ENCODE results near the gene SLC22A3.

Gene SLC22A3

DNA sequence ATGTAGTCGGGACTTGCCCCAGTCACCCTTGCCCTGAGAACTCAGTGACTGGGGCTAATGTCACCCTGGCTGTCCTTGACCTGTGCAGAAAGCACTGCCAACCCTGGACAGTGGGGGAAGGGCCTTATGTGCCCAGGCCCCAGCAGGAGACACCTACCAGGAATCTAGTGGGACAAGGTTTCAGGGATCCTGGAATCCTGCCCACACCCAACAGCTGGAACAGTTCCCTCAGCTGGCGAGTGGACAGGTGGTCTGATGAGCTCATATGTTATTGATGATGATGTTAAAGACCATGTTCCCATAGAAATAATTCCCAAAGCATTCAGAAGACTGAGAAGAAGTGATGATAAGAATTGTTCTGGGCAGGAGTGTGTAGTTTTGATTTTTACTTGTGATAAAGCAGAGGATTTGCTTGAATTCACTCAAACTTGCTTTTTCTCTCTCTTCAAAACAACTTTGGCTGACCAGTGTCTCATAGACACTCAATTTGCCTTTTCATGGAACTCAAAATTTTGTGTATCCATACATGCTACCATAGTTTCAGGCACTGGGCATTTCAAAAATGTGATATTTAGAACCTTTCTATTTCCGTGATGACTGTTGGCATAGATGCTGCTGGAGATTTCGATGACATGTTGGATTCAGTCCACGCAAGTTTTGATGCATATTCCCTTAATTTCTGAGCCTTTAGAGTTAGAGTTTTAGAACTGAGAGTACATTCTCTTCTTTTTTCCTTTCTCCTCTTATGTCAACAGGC, 79.3 kb downstream of the SLC22A3 start:
- Histone ChIP-seq H3K4me1 (ENCODE audit: control insufficient read depth, insufficient read depth, low read length) (peaks cover 8% of the 10 kb centered on the region), H3K9me3 (ENCODE audit: control insufficient read depth, low read length) (no peaks in the 10 kb centered on the region), H3K4me3 (ENCODE audit: low read length) (no peak overlapping the region), H3K36me3 (ENCODE audit: control insufficient read depth, insufficient read depth, low read length) (no peaks in the 10 kb centered on the region), H3K27me3 (ENCODE audit: control insufficient read depth, insufficient read depth, low read length) (no peaks in the 10 kb centered on the region), H3K9ac (ENCODE audit: low read length) (no peak overlapping the region)

DNA sequence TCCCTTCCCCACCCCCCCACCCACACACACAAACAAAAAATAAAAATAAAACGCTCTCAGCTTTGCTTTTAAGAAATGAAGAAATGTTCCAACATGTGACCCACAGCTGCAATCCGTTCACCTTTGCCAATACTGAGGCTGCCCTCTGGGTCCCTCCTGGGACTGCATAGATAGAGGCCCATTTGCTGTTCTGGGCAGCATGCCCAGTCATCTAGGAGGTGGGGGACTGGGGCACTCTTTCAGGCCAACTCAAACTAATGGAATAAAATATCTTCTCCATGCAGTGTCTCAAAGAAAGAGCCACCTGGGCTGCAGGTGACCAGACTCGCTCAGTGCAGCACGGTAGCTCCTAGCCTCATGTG, 79.9 kb downstream of the SLC22A3 start:
- Histone ChIP-seq H3K4me1 (ENCODE audit: control insufficient read depth, insufficient read depth, low read length) (peaks cover 8% of the 10 kb centered on the region), H3K9ac (ENCODE audit: low read length) (no peak overlapping the region)

DNA sequence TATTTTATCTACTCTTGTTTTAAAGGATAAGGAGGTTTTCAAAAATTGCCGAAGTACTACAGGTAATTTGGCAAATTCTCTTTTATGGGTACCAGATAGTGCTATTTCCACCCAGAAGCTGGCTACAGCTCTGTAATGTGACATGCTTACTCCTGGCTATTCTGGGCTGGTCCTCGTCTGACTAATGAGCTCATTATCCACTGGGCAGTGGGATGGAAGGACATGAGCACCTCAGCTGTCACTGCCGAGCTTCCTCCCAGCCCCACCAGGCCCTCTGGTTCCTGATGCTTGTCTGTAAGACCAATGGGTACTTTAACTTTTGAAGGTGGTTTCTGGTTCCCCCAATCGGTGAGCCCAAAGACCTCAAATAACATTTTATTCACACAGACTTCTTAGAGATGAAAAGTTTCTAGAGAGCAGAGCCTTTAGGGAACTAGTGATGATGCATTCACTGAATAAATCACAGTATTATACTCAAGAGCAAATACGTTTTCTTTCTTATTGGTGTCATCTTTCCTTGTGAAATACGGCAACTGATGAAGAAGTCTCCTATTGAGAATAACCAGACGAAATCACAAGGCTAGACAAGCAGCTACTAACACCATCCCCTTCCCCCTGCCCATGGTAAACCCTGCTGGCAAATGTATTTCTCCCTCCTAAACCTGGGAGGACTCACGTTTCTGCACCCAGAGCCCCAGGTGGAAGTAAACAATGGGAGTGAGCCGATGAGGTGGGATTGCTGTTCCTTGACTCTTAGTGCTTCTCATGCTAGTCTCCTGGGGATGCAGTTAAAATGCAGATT, 80.8 kb downstream of the SLC22A3 start:
- Histone ChIP-seq H3K9ac (ENCODE audit: low read length) (no peak overlapping the region), H3K4me3 (ENCODE audit: low read length) (no peak overlapping the region), H3K4me1 (ENCODE audit: control insufficient read depth, insufficient read depth, low read length) (peaks cover 8% of the 10 kb centered on the region), H3K36me3 (ENCODE audit: control insufficient read depth, insufficient read depth, low read length) (no peaks in the 10 kb centered on the region), H3K9me3 (ENCODE audit: control insufficient read depth, low read length) (no peaks in the 10 kb centered on the region), H3K27me3 (ENCODE audit: control insufficient read depth, insufficient read depth, low read length) (no peaks in the 10 kb centered on the region)

More for the DNA sequence above, 79.9 kb downstream of the SLC22A3 start:
- Histone ChIP-seq H3K4me3 (ENCODE audit: low read length) (no peak overlapping the region), H3K27me3 (ENCODE audit: control insufficient read depth, insufficient read depth, low read length) (no peaks in the 10 kb centered on the region), H3K9me3 (ENCODE audit: control insufficient read depth, low read length) (no peaks in the 10 kb centered on the region), H3K36me3 (ENCODE audit: control insufficient read depth, insufficient read depth, low read length) (no peaks in the 10 kb centered on the region)

DNA sequence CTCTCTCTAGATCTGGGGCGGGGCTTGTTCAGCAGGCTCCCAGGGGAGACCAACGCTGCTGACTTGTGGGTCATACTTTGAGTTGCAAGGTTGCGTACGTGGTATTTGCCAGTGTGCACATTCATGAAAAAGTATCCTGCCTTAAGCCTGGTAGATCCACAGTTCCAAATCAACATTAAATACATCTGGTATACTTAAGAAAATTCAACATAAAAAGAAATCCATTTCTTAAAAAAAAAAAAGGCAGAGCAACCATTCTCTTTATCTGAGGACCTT, 81.4 kb downstream of the SLC22A3 start:
- Histone ChIP-seq H3K9ac (ENCODE audit: low read length) (no peak overlapping the region), H3K4me3 (ENCODE audit: low read length) (no peak overlapping the region), H3K4me1 (ENCODE audit: control insufficient read depth, insufficient read depth, low read length) (peaks cover 8% of the 10 kb centered on the region), H3K27me3 (ENCODE audit: control insufficient read depth, insufficient read depth, low read length) (no peaks in the 10 kb centered on the region), H3K9me3 (ENCODE audit: control insufficient read depth, low read length) (no peaks in the 10 kb centered on the region), H3K36me3 (ENCODE audit: control insufficient read depth, insufficient read depth, low read length) (no peaks in the 10 kb centered on the region)

DNA sequence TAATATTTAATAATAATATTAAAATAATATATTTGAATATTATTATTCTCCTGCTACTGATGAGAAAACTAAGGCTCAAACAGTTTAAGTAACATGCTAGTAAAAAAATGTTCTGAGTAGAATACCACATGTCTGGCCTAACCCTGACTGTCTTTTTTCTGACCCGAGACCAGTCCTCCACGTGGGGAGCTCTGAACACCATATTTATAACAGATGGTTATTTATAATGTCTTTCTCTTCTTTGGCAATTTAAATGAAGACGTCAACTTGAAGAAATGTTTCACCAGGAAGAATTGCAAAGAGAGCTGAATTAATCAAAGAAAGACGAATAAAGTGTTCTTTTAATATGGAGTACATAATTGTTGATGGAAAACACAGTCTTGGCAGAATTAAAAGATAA, 82.0 kb downstream of the SLC22A3 start:
- Histone ChIP-seq H3K4me1 (ENCODE audit: control insufficient read depth, insufficient read depth, low read length) (peaks cover 8% of the 10 kb centered on the region), H3K36me3 (ENCODE audit: control insufficient read depth, insufficient read depth, low read length) (no peaks in the 10 kb centered on the region), H3K27me3 (ENCODE audit: control insufficient read depth, insufficient read depth, low read length) (no peaks in the 10 kb centered on the region)

DNA sequence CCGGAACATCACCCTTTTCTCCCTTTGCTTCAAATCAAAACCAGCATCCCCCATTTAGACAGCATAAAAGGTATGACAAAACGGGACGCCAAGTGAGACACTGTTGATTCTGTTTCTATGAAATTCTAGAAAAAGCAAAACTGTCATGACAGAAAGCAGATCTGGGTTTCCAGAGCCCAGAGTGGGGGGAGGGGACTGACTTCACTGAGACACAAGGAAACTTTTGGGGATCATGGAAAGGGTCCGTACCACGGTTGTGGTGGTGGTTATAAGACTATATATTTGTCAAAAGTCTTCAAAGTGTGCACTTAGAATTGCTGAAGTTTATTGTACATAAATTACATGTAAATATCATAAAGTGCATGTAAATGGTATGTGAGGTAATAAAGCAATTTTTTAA, 82.6 kb downstream of the SLC22A3 start:
- Histone ChIP-seq H3K27me3 (ENCODE audit: control insufficient read depth, insufficient read depth, low read length) (no peaks in the 10 kb centered on the region), H3K4me1 (ENCODE audit: control insufficient read depth, insufficient read depth, low read length) (peaks cover 8% of the 10 kb centered on the region), H3K9me3 (ENCODE audit: control insufficient read depth, low read length) (no peaks in the 10 kb centered on the region), H3K9ac (ENCODE audit: low read length) (no peak overlapping the region), H3K4me3 (ENCODE audit: low read length) (no peak overlapping the region), H3K36me3 (ENCODE audit: control insufficient read depth, insufficient read depth, low read length) (no peaks in the 10 kb centered on the region)

More for the DNA sequence above, 82.0 kb downstream of the SLC22A3 start:
- Histone ChIP-seq H3K4me3 (ENCODE audit: low read length) (no peak overlapping the region), H3K9me3 (ENCODE audit: control insufficient read depth, low read length) (no peaks in the 10 kb centered on the region), H3K9ac (ENCODE audit: low read length) (no peak overlapping the region)

DNA sequence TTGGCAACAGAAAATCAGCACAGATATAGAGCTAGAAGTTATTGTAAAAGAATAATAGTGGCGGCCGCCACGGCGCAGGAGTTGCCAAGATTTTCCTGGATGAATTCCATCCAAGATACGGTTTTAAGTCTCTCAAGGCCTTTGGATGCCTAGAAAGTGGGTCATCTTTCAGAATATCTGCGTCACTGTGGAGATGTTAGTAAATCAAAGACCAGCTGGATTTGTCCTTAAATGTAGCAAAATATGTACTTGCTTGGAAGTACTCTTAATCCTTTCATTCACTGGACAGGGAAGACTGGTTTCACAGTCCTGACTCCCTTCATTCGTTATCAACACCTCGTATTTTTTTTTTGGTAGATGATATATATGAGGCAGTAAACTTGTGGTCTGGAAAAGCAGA, 83.0 kb downstream of the SLC22A3 start:
- no peak overlapping the region for H3K9ac ChIP-seq (ENCODE audit: low read length)
- no peaks in the 10 kb centered on the region for H3K36me3 ChIP-seq (ENCODE audit: control insufficient read depth, insufficient read depth, low read length)
- H3K4me3 ChIP-seq (ENCODE audit: low read length) = no peak overlapping the region
- peaks cover 8% of the 10 kb centered on the region for H3K4me1 ChIP-seq (ENCODE audit: control insufficient read depth, insufficient read depth, low read length)
- H3K9me3 ChIP-seq (ENCODE audit: control insufficient read depth, low read length) = no peaks in the 10 kb centered on the region
- no peaks in the 10 kb centered on the region for H3K27me3 ChIP-seq (ENCODE audit: control insufficient read depth, insufficient read depth, low read length)

DNA sequence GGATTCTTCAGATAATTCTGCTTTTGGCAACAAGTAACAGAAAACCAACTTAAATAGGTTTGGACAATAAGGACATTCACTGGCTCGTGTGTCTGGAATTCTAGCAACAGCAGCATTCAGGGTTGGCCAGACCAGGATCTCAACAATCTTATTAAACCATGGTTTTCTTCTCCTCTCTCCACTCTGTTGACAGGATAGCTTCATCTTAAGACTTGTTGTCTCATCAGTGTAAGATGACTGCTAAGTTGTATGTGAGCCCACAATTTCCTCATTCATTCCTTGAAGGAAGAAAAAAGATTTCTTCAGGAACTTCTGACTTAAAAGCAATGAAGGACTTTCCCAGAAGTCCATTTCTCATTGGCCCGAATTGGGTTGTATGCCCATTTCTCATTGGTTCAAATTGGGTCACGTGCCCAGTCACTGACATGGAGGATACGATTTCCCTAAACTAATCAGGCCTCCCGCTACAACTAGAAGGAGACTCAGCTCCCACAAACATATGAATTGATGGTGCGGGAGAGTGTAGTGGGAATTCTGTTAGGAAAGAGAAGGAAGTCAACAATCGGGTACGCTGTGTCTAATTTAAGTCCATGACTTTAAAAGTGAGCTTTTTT, 83.7 kb downstream of the SLC22A3 start:
- Histone ChIP-seq H3K9ac (ENCODE audit: low read length) (no peak overlapping the region), H3K36me3 (ENCODE audit: control insufficient read depth, insufficient read depth, low read length) (no peaks in the 10 kb centered on the region), H3K27me3 (ENCODE audit: control insufficient read depth, insufficient read depth, low read length) (no peaks in the 10 kb centered on the region), H3K4me1 (ENCODE audit: control insufficient read depth, insufficient read depth, low read length) (peaks cover 8% of the 10 kb centered on the region), H3K4me3 (ENCODE audit: low read length) (no peak overlapping the region), H3K9me3 (ENCODE audit: control insufficient read depth, low read length) (no peaks in the 10 kb centered on the region)

DNA sequence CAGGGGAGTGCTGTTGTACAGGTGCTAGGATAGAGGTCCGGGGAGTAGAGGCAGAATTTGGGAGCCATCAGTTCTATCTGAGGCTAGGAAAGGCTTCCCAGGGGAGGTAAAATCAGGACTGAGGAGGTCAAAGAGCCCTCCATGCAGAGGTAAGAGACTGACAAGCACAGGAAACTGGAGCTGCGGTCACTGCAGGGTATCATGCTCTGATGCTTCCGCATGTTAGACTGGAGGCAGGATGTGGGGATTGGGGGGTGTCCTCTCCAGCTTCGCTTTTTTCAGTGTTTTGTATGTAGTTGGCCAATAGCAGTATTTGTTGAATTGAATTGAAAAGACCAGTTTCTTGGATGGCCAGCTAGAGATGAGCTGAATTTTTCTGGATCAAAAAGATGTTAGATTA, 87.8 kb downstream of the SLC22A3 start:
- H3K36me3 ChIP-seq (ENCODE audit: control insufficient read depth, insufficient read depth, low read length) = no peaks in the 10 kb centered on the region
- H3K4me3 ChIP-seq (ENCODE audit: low read length) = no peak overlapping the region
- H3K27me3 ChIP-seq (ENCODE audit: control insufficient read depth, insufficient read depth, low read length) = no peaks in the 10 kb centered on the region
- no peaks in the 10 kb centered on the region for H3K9me3 ChIP-seq (ENCODE audit: control insufficient read depth, low read length)
- no peak overlapping the region for H3K9ac ChIP-seq (ENCODE audit: low read length)
- peaks cover 4% of the 10 kb centered on the region for H3K4me1 ChIP-seq (ENCODE audit: control insufficient read depth, insufficient read depth, low read length)

DNA sequence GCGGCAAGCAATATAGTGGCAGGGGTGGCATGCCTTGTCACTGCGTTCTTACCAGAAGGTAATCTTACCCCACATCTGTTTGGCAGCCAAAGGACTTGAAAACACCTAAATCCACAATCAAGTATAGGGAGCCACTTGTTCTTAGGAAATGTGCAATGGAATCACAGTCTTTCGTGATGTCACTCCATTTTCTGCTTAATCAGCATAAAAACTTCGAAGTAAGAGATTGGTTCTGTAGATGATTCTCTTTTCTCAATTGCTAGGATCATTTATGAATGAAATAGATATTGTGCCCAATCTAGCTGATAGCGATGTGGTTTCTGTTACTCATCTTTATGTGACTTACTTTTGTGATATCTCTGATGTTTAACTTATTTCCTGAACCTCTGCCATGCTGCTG, 89.0 kb downstream of the SLC22A3 start:
- Histone ChIP-seq H3K4me1 (ENCODE audit: control insufficient read depth, insufficient read depth, low read length) (no peaks in the 10 kb centered on the region), H3K9ac (ENCODE audit: low read length) (no peak overlapping the region), H3K4me3 (ENCODE audit: low read length) (no peak overlapping the region), H3K36me3 (ENCODE audit: control insufficient read depth, insufficient read depth, low read length) (no peaks in the 10 kb centered on the region), H3K9me3 (ENCODE audit: control insufficient read depth, low read length) (no peaks in the 10 kb centered on the region), H3K27me3 (ENCODE audit: control insufficient read depth, insufficient read depth, low read length) (no peaks in the 10 kb centered on the region)

DNA sequence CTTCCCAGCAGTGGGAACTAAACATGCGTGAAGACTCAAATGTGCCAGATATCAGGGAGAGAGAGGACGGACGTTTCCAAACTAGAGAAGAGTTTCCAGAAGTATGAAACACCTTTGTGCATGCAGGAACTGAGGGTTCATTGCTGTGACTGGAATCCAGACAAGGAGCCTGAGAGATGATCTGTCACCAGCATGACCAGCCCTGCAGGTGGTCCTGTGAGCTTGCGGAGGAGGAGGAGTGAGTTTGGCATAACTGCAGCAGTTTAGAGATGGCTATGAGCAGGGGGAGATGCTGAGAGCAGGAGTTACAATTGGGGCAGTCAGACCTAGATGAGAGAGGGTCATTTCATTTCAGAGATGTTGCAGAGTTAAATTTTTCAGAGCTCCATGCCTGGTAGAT, 89.6 kb downstream of the SLC22A3 start:
- no peaks in the 10 kb centered on the region for H3K9me3 ChIP-seq (ENCODE audit: control insufficient read depth, low read length)
- H3K9ac ChIP-seq (ENCODE audit: low read length) = no peak overlapping the region
- no peak overlapping the region for H3K4me3 ChIP-seq (ENCODE audit: low read length)
- H3K4me1 ChIP-seq (ENCODE audit: control insufficient read depth, insufficient read depth, low read length) = no peaks in the 10 kb centered on the region
- no peaks in the 10 kb centered on the region for H3K27me3 ChIP-seq (ENCODE audit: control insufficient read depth, insufficient read depth, low read length)
- no peaks in the 10 kb centered on the region for H3K36me3 ChIP-seq (ENCODE audit: control insufficient read depth, insufficient read depth, low read length)

DNA sequence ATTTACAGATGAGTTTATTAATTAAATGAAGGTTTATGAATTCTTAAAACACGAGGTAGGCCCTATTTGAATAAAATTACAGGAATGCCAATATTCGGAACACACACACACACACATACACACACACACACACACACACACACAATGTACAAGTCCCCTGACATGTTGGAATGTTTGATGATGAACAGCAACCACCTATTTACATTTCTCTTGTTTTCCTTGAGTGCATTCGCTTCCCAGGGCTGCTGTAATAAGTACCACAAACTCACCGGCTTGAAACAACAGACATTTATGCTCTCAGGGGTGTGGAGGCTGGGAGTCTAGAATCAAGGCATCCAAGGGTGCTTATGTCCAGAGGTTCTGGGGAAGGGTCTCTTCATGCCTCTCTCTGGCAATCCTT, 90.3 kb downstream of the SLC22A3 start:
- H3K9ac ChIP-seq (ENCODE audit: low read length) = no peak overlapping the region
- H3K9me3 ChIP-seq (ENCODE audit: control insufficient read depth, low read length) = no peaks in the 10 kb centered on the region
- H3K4me1 ChIP-seq (ENCODE audit: control insufficient read depth, insufficient read depth, low read length) = no peaks in the 10 kb centered on the region
- H3K27me3 ChIP-seq (ENCODE audit: control insufficient read depth, insufficient read depth, low read length) = no peaks in the 10 kb centered on the region
- H3K4me3 ChIP-seq (ENCODE audit: low read length) = no peak overlapping the region
- H3K36me3 ChIP-seq (ENCODE audit: control insufficient read depth, insufficient read depth, low read length) = no peaks in the 10 kb centered on the region

Data from mucosa of stomach (tissue), 1 donor.